Neutrophil (primary cell): ENCODE results near the gene EDEM2.
"Not testable (repeated sequence)": the region's sequence is repeated elsewhere in the genome, so short reads cannot be mapped to it uniquely, and the experiment has no call there.

Source experiments
- H3K27ac ChIP-seq: fragments of 200-600 bp; sonication (generic); 2 replicates; pipeline ENCODE4 v1.5.1; 2016; ENCODE audit warnings: mild to moderate bottlenecking, moderate library complexity
- H3K27me3 ChIP-seq: fragments of 200-600 bp; sonication (generic); 2 replicates; pipeline ENCODE4 v1.6.0; 2016; ENCODE audit warnings: mild to moderate bottlenecking
- H3K36me3 ChIP-seq: fragments of 200-600 bp; sonication (generic); 2 replicates; pipeline ENCODE4 v1.5.1; 2017
- H3K4me1 ChIP-seq, 2 experiments: fragments of 200-600 bp in 1 of 2; sonication (generic) in 1 of 2; 1 replicate in 1 of 2; 2 replicates in 1 of 2; pipeline versions ENCODE4 v1.5.1 to v1.6.1; 2013 to 2016; ENCODE audit warnings: low read depth in 1 of 2, low read length in 1 of 2, mild to moderate bottlenecking in 1 of 2, moderate library complexity in 1 of 2; ENCODE audit not compliant: control insufficient read depth in 1 of 2, insufficient read depth in 1 of 2
- H3K4me3 ChIP-seq, 2 experiments: fragments of 200-600 bp in 1 of 2; sonication (generic) in 1 of 2; 1 replicate in 1 of 2; 2 replicates in 1 of 2; pipeline ENCODE4 v1.5.1; 2013 to 2016; ENCODE audit warnings: low read depth in 1 of 2, low read length in 1 of 2, mild to moderate bottlenecking in 1 of 2, moderate library complexity in 1 of 2
- H3K9me3 ChIP-seq: fragments of 200-600 bp; sonication (generic); 2 replicates; pipeline ENCODE4 v1.5.1; 2016
- CTCF ChIP-seq: fragments of 200-600 bp; sonication (generic); IDR thresholded peaks from 2 replicates; pipeline ENCODE4 v1.5.1; 2016; ENCODE audit warnings: antibody characterized with exemption

EDEM2 gene

GRCh38 chr20:35165221-35166185, 18.4 kb upstream of the EDEM2 start:
- no peaks in the 10 kb centered on the region for H3K36me3 ChIP-seq
- no peak for TF ChIP-seq CTCF
- H3K4me3 ChIP-seq = no peak overlapping the region
- no peaks in the 10 kb centered on the region for H3K9me3 ChIP-seq
- no peaks in the 10 kb centered on the region for H3K4me1 ChIP-seq
- no peak overlapping the region for H3K27ac ChIP-seq
- no peaks in the 10 kb centered on the region for H3K27me3 ChIP-seq

GRCh38 chr20:35164531-35164930, 17.4 kb upstream of the EDEM2 start:
- not testable (repeated sequence) for H3K36me3 ChIP-seq, H3K27me3 ChIP-seq, H3K4me3 ChIP-seq, H3K27ac ChIP-seq, H3K9me3 ChIP-seq, H3K4me1 ChIP-seq

GRCh38 chr20:35160341-35160740, 13.2 kb upstream of the EDEM2 start:
- H3K27ac ChIP-seq, H3K4me1 ChIP-seq, H3K4me3 ChIP-seq, H3K27me3 ChIP-seq, H3K36me3 ChIP-seq, H3K9me3 ChIP-seq: not testable (repeated sequence)

GRCh38 chr20:35156978-35157377, 9.8 kb upstream of the EDEM2 start:
- H3K4me3 ChIP-seq = no peak overlapping the region
- no peaks in the 10 kb centered on the region for H3K9me3 ChIP-seq
- H3K4me1 ChIP-seq = no peaks in the 10 kb centered on the region
- H3K36me3 ChIP-seq = no peaks in the 10 kb centered on the region
- no peak overlapping the region for H3K27ac ChIP-seq
- no peak for TF ChIP-seq CTCF
- H3K27me3 ChIP-seq = no peaks in the 10 kb centered on the region

- Histone ChIP-seq H3K27me3 (no peaks in the 10 kb centered on the region), H3K9me3 (no peaks in the 10 kb centered on the region), H3K27ac (no peak overlapping the region), H3K4me3 (no peak overlapping the region), H3K4me1 (no peaks in the 10 kb centered on the region), H3K36me3 (no peaks in the 10 kb centered on the region)
- no peak for TF ChIP-seq CTCF
These were observed 8.8 kb upstream of the EDEM2 start for GRCh38 chr20:35155936-35156335.

- Histone ChIP-seq H3K27ac (no peak overlapping the region), H3K36me3 (no peaks in the 10 kb centered on the region), H3K9me3 (no peaks in the 10 kb centered on the region), H3K4me3 (no peak overlapping the region), H3K4me1 (peaks cover 10 to 12% of the 10 kb centered on the region in 2 experiments), H3K27me3 (no peaks in the 10 kb centered on the region)
- no peak for TF ChIP-seq CTCF
These were observed 4.6 kb upstream of the EDEM2 start for GRCh38 chr20:35151736-35152135.
